Measurements from ENCODE around the gene AKR1D1. TPM values are rescaled to one million over a fixed set of nuclear protein-coding genes. Genes with fewer than 3 reads are reported as not detected.

Gene AKR1D1
- total and polyA plus RNA-seq, 2 of the 13 experiments (the other 11 are each of a cell fraction or from before 2014, with no cell fraction given): 6.9 to 37.0 TPM

- no peak for TF ChIP-seq SAFB2 (CRISPR knock-in tag; IDR thresholded peaks at IDR 0.05; ENCODE audit: borderline replicate concordance, low read depth)
- peak; percentile 75 for TF ChIP-seq HNF1A (IDR thresholded peaks at IDR 0.05; ENCODE audit: low read depth)
- TF ChIP-seq HNF1A (CRISPR knock-in tag; IDR thresholded peaks at IDR 0.05; ENCODE audit: borderline replicate concordance): peak; percentile 83; the same call in 1 of the 2 replicates
- 0 out of 2 replicates have a peak, but pooled peaks have one; percentile 10 for TF ChIP-seq NCOR1 (IDR thresholded peaks at IDR 0.05; ENCODE audit: borderline replicate concordance, low read length)
- TF ChIP-seq CENPBD1 (CRISPR knock-in tag; IDR thresholded peaks at IDR 0.05; ENCODE audit: borderline replicate concordance, low read depth): no peak
- TF ChIP-seq PAWR (CRISPR knock-in tag; IDR thresholded peaks at IDR 0.05; ENCODE audit: borderline replicate concordance): no peak
- no peak for TF ChIP-seq WIZ (CRISPR knock-in tag; IDR thresholded peaks at IDR 0.05)
- peak; percentile 57 for TF ChIP-seq CEBPG (CRISPR knock-in tag; IDR thresholded peaks at IDR 0.05)
- no peak for TF ChIP-seq ZNF703 (CRISPR knock-in tag; IDR thresholded peaks at IDR 0.05; ENCODE audit: borderline replicate concordance)
- TF ChIP-seq ZNF550 (CRISPR knock-in tag; IDR thresholded peaks at IDR 0.05; ENCODE audit: borderline replicate concordance): no peak
- no peak for TF ChIP-seq TCF12 (IDR thresholded peaks at IDR 0.05)
- peak; percentile 37; the same call in 1 of the 2 replicates for TF ChIP-seq TCF12 (CRISPR knock-in tag; IDR thresholded peaks at IDR 0.05)
- no peak for TF ChIP-seq CAMTA2 (CRISPR knock-in tag; IDR thresholded peaks at IDR 0.05; ENCODE audit: borderline replicate concordance)
- TF ChIP-seq FOXO4 (CRISPR knock-in tag; conservative IDR thresholded peaks at IDR 0.05): 0 out of 2 replicates have a peak, but pooled peaks have one; percentile 25
- TF ChIP-seq ATF2 (CRISPR knock-in tag; IDR thresholded peaks at IDR 0.05): peak; percentile 46; the same call in 1 of the 2 replicates
- no peak for TF ChIP-seq ZNF329 (CRISPR knock-in tag; IDR thresholded peaks at IDR 0.05; ENCODE audit: low read depth)
- TF ChIP-seq NR0B2 (CRISPR knock-in tag; IDR thresholded peaks at IDR 0.05): no peak
- no peak for TF ChIP-seq U2AF1 (optimal IDR thresholded peaks at IDR 0.05; ENCODE audit: low read depth, low read length)
- peak; percentile 36; the same call in 1 of the 2 replicates for TF ChIP-seq HMG20A (CRISPR knock-in tag; IDR thresholded peaks at IDR 0.05; ENCODE audit: borderline replicate concordance)
- peak; percentile 86 for TF ChIP-seq TCF7 (IDR thresholded peaks at IDR 0.05; ENCODE audit: low read depth)
- TF ChIP-seq ZNF326 (CRISPR knock-in tag; IDR thresholded peaks at IDR 0.05; ENCODE audit: borderline replicate concordance): no peak
- TF ChIP-seq BRD4 (CRISPR knock-in tag; IDR thresholded peaks at IDR 0.05): peak; percentile 28; the same call in 1 of the 2 replicates
- TF ChIP-seq HNF4G (IDR thresholded peaks at IDR 0.05; ENCODE audit: borderline replicate concordance, low read depth, low read length): peak; percentile 52
- TF ChIP-seq HNF4G (CRISPR knock-in tag; IDR thresholded peaks at IDR 0.05; ENCODE audit: borderline replicate concordance, low read depth): no peak
These were observed 9.3 kb upstream of the AKR1D1 start (continued) for GRCh38 chr7:138066954-138067394.

Measured in HepG2 (cell line).